Measurements from ENCODE around the gene KL. TPM values are rescaled to one million over a fixed set of nuclear protein-coding genes. Genes with fewer than 3 reads are reported as not detected.

The KL gene
- 2.0 TPM for total RNA-seq

GRCh38 chr13:33016414-33017322 is at the start of gene KL:
TSS of gene KL (plus strand) at chr13:33016423. CDS start at chr13:33016441, 18 bp downstream.
- DNase-seq (ENCODE audit: low spot score in 2 of 2) = peak; percentile 36 to 42
- FAIRE-seq = no peak

- DNase-seq (ENCODE audit: low spot score in 2 of 2) (no peak), FAIRE-seq (no peak)
Observed at GRCh38 chr13:32967584-32968182, 48.5 kb upstream of the KL start.

DNA sequence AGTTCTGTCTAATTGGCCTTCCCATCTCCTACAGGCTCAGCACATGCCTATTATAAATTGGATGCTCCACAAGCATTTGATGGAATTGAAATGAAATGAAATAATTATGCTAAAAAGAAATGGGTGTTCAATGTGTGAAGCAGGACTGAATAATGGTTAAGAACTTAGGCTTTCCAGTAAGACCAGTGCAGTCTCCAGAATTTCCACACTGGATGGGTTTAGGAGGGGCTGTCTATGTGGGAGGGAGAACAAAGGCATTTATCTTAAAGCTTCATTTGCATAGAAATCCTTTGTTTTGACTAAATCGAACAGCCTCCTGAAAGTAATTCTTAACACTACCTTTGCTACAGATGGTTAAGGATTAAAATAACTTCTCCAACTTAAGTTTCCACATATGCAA is 47.9 kb upstream of the KL start:
- FAIRE-seq (no peak), DNase-seq (ENCODE audit: low spot score in 2 of 2) (no peak)

DNA sequence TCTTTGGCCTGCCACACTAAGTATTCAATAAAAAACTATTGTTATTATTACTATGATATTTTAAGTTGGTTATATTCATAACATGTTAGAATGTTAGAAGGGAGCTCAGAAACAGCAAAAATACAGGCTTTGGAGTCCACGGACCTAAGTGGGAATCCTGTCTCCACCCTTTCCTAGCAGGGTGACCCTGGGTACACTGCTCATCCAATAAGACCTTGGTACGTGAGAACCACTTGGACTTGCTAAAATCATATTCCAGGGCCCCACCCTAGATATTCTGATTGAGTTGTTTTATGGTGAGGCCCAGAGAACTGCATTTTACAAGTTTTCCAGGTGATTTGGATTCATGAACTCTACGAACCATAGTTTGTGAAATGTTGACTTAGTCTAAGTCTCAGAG is 47.4 kb upstream of the KL start:
- no peak for DNase-seq (ENCODE audit: low spot score in 2 of 2)
- no peak for FAIRE-seq

GRCh38 chr13:32969516-32969941 is 46.7 kb upstream of the KL start:
- DNase-seq (ENCODE audit: low spot score in 2 of 2) (peak in 1 of 2 donors; percentile 19), FAIRE-seq (no peak)

- DNase-seq (ENCODE audit: low spot score in 2 of 2) (no peak), FAIRE-seq (no peak)
Observed at GRCh38 chr13:32976056-32976805, 40.0 kb upstream of the KL start.

GRCh38 chr13:32976912-32977311 is 39.3 kb upstream of the KL start:
- FAIRE-seq (no peak), DNase-seq (ENCODE audit: low spot score in 2 of 2) (no peak)

DNA sequence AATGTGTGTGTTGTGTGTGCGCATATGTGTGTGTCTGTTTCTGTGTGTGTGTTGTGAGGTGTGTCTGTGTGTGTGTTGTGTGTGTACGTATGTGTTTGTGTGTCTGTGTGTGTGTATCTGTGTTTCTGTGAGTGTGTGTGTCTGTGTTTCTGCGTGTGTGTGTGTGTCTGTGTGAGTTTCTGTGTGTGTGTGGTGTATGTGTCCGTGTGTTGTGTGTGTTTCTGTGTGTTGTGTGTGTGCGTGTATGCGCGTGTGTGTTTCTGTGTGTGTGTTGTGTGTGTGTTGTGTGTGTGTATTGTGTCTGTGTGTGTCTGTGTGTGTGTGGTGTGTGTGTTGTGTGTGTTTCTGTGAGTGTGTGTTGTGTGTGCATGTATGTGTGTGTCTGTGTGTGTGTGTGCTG is 38.9 kb upstream of the KL start:
- no peak for DNase-seq (ENCODE audit: low spot score in 2 of 2)
- no peak for FAIRE-seq

- no peak for FAIRE-seq
- DNase-seq (ENCODE audit: low spot score in 2 of 2) = no peak
Observed at GRCh38 chr13:32978278-32978677, 37.9 kb upstream of the KL start.

DNA sequence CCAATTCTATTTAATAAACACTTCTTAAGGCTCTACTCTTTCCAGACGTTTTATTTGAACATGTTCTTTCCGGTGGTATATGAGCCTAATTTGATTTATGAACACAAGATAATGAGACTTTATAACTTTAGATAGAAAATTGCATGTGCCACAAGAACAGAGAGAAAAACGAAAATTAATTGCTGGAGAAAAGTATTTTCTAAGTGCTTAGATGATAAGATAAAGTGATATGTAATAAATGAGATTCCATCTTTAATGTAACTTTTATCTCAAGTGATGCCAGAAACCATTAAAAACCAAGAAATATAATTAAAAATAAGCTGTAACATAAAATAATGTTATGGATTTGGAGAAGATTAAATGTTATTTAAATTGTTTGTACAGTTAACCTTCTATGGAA is 33.2 kb upstream of the KL start:
- FAIRE-seq (no peak), DNase-seq (ENCODE audit: low spot score in 2 of 2) (no peak)

- DNase-seq (ENCODE audit: low spot score in 2 of 2) = no peak
- no peak for FAIRE-seq
Observed at GRCh38 chr13:32984857-32985626, 31.2 kb upstream of the KL start.

GRCh38 chr13:32986552-32986951 is 29.7 kb upstream of the KL start:
- DNase-seq (ENCODE audit: low spot score in 2 of 2) (no peak), FAIRE-seq (no peak)

DNA sequence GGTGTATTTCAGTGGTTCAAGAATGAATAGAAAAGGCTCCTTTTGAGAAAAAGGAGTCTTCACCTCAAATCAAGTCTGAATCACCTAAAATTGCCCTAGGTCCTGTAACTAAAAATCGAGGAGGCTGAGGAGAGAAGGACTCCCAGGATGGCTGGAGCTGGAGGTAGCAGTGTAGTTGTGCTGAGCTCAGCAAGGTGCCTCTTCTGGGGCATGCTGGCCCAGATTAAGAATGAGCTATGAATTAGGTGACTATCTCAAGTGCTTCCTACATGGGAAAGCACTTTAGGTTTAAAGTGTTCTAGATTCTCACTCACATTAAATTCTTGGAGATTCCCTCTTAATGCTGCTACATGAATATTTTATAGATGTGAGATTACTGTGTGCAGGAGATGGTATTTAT is 28.8 kb upstream of the KL start:
- FAIRE-seq = no peak
- no peak for DNase-seq (ENCODE audit: low spot score in 2 of 2)

DNA sequence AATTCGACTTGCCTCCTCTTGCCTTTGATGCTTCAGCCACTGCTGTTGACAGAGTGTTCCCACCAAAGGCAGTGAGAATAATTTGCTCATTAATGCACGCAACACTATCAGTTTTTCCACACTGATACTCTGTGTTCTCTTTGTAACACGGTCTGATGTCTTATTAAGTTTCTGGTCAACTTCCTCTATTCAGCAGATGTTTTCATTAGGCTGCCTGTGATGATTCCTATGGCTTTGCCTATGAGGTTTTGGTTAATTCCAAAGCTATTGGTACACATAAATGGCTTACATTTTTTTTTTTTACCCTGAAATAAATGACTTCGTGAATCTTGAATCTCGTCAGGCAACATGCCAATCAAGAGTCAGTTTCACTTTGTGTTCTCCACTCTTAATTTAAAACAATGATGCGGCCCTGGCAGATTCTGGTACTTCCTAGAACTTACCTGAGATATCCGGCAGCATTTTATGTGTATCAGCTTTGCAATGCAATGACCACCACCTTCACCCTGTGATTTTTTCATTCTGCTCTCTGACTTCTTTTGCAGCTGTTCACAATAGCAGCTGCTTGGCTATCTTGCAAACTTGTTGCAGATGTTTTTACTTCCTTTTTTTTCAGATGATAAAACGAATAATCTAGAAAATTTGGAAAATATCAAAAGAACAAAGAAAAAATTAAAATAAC is 27.5 kb upstream of the KL start:
- FAIRE-seq (no peak), DNase-seq (ENCODE audit: low spot score in 2 of 2) (no peak)

GRCh38 chr13:32989290-32989667 is 26.9 kb upstream of the KL start:
- DNase-seq (ENCODE audit: low spot score in 2 of 2) (no peak), FAIRE-seq (no peak)

GRCh38 chr13:32989942-32990341 is 26.3 kb upstream of the KL start:
- DNase-seq (ENCODE audit: low spot score in 2 of 2) (no peak), FAIRE-seq (no peak)

DNA sequence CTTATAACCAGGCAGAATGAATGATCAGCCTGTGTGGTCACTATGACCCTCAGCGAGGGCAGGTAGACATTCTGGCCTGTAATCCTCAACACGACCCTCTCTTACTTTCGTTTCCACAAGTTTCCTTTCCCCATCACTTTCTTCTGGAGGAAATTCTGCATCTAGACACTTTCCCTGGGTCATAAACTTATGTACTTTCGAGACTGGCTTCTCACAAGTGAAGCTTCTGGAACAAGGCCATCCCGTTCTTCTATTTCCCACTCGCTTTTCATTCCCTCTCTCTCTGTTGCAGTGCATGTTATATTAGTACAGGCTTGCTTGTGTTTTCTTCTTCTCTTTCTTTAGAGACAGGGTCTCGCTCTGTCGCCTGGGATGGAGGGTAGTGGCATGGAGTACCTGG is 23.1 kb upstream of the KL start:
- no peak for FAIRE-seq
- DNase-seq (ENCODE audit: low spot score in 2 of 2) = no peak

- DNase-seq (ENCODE audit: low spot score in 2 of 2) = no peak
- FAIRE-seq = no peak
Observed at GRCh38 chr13:32997399-32997798, 18.8 kb upstream of the KL start.

- no peak for DNase-seq (ENCODE audit: low spot score in 2 of 2)
- FAIRE-seq = no peak
Observed at GRCh38 chr13:32998966-32999365, 17.3 kb upstream of the KL start.

GRCh38 chr13:33000365-33000764 is 15.9 kb upstream of the KL start:
- peak; percentile 98 for FAIRE-seq
- DNase-seq (ENCODE audit: low spot score in 2 of 2) = no peak
